Measurements from ENCODE around the gene LSAMP.

Gene LSAMP

GRCh38 chr3:116188231-116188785 is 257.0 kb downstream of the LSAMP start:
- no peak for DNase-seq (ENCODE audit: extremely low read depth, insufficient read length)
- TF ChIP-seq CTCF (IDR thresholded peaks at IDR 0.05; ENCODE audit: insufficient read depth, low read length, poor library complexity, severe bottlenecking) = no peak
- no peak overlapping the region for H3K4me3 ChIP-seq (replicated peaks; ENCODE audit: low read depth, low read length)

GRCh38 chr3:116186049-116186448 is 259.2 kb downstream of the LSAMP start:
- TF ChIP-seq CTCF (IDR thresholded peaks at IDR 0.05; ENCODE audit: insufficient read depth, low read length, poor library complexity, severe bottlenecking) = no peak
- Histone ChIP-seq H3K4me3 (replicated peaks; ENCODE audit: low read depth, low read length) (no peak overlapping the region), H3K27me3 (replicated peaks; ENCODE audit: control insufficient read depth, insufficient read depth, low read length) (no peaks in the 10 kb centered on the region), H3K36me3 (ENCODE audit: control insufficient read depth, insufficient read depth, low read length) (no peaks in the 10 kb centered on the region)
- DNase-seq (ENCODE audit: extremely low read depth, insufficient read length) = no peak

More at GRCh38 chr3:116188231-116188785, 257.0 kb downstream of the LSAMP start:
- no peaks in the 10 kb centered on the region for H3K27me3 ChIP-seq (replicated peaks; ENCODE audit: control insufficient read depth, insufficient read depth, low read length)
- no peaks in the 10 kb centered on the region for H3K36me3 ChIP-seq (ENCODE audit: control insufficient read depth, insufficient read depth, low read length)

- DNase-seq (ENCODE audit: extremely low read depth, insufficient read length) = no peak
- Histone ChIP-seq H3K27me3 (replicated peaks; ENCODE audit: control insufficient read depth, insufficient read depth, low read length) (no peaks in the 10 kb centered on the region), H3K36me3 (ENCODE audit: control insufficient read depth, insufficient read depth, low read length) (no peaks in the 10 kb centered on the region), H3K4me3 (replicated peaks; ENCODE audit: low read depth, low read length) (no peak overlapping the region)
- TF ChIP-seq CTCF (IDR thresholded peaks at IDR 0.05; ENCODE audit: insufficient read depth, low read length, poor library complexity, severe bottlenecking) = no peak
Observed at GRCh38 chr3:116181159-116181558, 264.1 kb downstream of the LSAMP start.

- Histone ChIP-seq H3K27me3 (replicated peaks; ENCODE audit: control insufficient read depth, insufficient read depth, low read length) (no peaks in the 10 kb centered on the region), H3K4me3 (replicated peaks; ENCODE audit: low read depth, low read length) (no peak overlapping the region), H3K36me3 (ENCODE audit: control insufficient read depth, insufficient read depth, low read length) (no peaks in the 10 kb centered on the region)
- peak; percentile 9 for DNase-seq (ENCODE audit: extremely low read depth, insufficient read length)
- TF ChIP-seq CTCF (IDR thresholded peaks at IDR 0.05; ENCODE audit: insufficient read depth, low read length, poor library complexity, severe bottlenecking) = no peak
Observed at GRCh38 chr3:116179091-116179490, 266.2 kb downstream of the LSAMP start.

- no peak for DNase-seq (ENCODE audit: extremely low read depth, insufficient read length)
- no peaks in the 10 kb centered on the region for H3K27me3 ChIP-seq (replicated peaks; ENCODE audit: control insufficient read depth, insufficient read depth, low read length)
- no peak overlapping the region for H3K4me3 ChIP-seq (replicated peaks; ENCODE audit: low read depth, low read length)
- H3K36me3 ChIP-seq (ENCODE audit: control insufficient read depth, insufficient read depth, low read length) = no peaks in the 10 kb centered on the region
- no peak for TF ChIP-seq CTCF (IDR thresholded peaks at IDR 0.05; ENCODE audit: insufficient read depth, low read length, poor library complexity, severe bottlenecking)
Observed at GRCh38 chr3:116176974-116177555, 268.2 kb downstream of the LSAMP start.

Data from GM06990 (cell line).